HG03520 (cell line): Measurements from ENCODE around the gene BIRC7.

Experiments used
- ATAC-seq: cut with Tn5 transposase; IDR thresholded peaks from one replicate; pipeline ENCODE4 v1.9.1; 2021; ENCODE audit warnings: mild to moderate bottlenecking, moderate library complexity; ENCODE audit not compliant: unreplicated experiment

The BIRC7 gene

GRCh38 chr20:63278661-63279060 lies 43.0 kb downstream of the BIRC7 start:
- no peak for ATAC-seq

GRCh38 chr20:63279931-63280330 lies 44.2 kb downstream of the BIRC7 start:
- ATAC-seq, result no peak

- no peak for ATAC-seq
These were observed 44.7 kb downstream of the BIRC7 start for GRCh38 chr20:63280371-63280770.

GRCh38 chr20:63280929-63281545 lies 45.3 kb downstream of the BIRC7 start:
- no peak for ATAC-seq

- no peak for ATAC-seq
These were observed 46.3 kb downstream of the BIRC7 start for GRCh38 chr20:63281742-63282665.

- ATAC-seq, result no peak
These were observed 47.2 kb downstream of the BIRC7 start for GRCh38 chr20:63282946-63283345.

- ATAC-seq, result no peak
These were observed 47.8 kb downstream of the BIRC7 start for GRCh38 chr20:63283397-63284082.

- ATAC-seq, result no peak
These were observed 48.4 kb downstream of the BIRC7 start for GRCh38 chr20:63284083-63284440.

GRCh38 chr20:63284544-63284949 lies 48.8 kb downstream of the BIRC7 start:
- ATAC-seq, result no peak

- ATAC-seq, result no peak
These were observed 49.3 kb downstream of the BIRC7 start for GRCh38 chr20:63284981-63285524.

- no peak for ATAC-seq
These were observed 50.2 kb downstream of the BIRC7 start for GRCh38 chr20:63285636-63286615.

- no peak for ATAC-seq
These were observed 51.3 kb downstream of the BIRC7 start for GRCh38 chr20:63286781-63287696.

- ATAC-seq, result no peak
These were observed 52.2 kb downstream of the BIRC7 start for GRCh38 chr20:63287697-63288580.

- ATAC-seq, result no peak
These were observed 53.0 kb downstream of the BIRC7 start for GRCh38 chr20:63288581-63289251.

- no peak for ATAC-seq
These were observed 53.8 kb downstream of the BIRC7 start for GRCh38 chr20:63289311-63290135.
